ENCODE data around the gene LTBP1.

DNA sequence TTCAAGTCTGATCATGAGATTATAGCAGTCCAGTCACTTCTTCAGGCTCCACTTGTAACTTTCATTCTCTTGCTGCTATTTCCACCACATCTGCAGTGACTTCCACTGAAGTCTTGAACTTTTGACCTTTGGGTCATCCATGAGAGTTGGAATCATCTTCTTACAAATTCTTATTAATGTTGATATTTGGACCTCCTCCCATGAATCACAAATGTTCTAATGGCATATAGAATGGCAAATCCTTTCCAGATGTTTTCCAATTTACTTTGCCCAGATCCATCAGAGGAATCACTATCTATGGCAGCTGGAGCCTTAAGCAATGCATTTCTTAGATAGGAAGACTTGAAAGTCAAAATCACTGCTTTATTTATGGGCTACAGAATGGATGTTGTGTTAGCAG, 159.4 kb downstream of the LTBP1 start:
- TF ChIP-seq, protein P1, sequence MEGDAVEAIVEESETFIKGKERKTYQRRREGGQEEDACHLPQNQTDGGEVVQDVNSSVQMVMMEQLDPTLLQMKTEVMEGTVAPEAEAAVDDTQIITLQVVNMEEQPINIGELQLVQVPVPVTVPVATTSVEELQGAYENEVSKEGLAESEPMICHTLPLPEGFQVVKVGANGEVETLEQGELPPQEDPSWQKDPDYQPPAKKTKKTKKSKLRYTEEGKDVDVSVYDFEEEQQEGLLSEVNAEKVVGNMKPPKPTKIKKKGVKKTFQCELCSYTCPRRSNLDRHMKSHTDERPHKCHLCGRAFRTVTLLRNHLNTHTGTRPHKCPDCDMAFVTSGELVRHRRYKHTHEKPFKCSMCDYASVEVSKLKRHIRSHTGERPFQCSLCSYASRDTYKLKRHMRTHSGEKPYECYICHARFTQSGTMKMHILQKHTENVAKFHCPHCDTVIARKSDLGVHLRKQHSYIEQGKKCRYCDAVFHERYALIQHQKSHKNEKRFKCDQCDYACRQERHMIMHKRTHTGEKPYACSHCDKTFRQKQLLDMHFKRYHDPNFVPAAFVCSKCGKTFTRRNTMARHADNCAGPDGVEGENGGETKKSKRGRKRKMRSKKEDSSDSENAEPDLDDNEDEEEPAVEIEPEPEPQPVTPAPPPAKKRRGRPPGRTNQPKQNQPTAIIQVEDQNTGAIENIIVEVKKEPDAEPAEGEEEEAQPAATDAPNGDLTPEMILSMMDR (IDR thresholded peaks at IDR 0.05), result no peak
- no peak for TF ChIP-seq POLR2A (IDR thresholded peaks at IDR 0.05)
